Left lung (tissue), 14 donors: ENCODE results near the gene MCM6. TPM values are rescaled to one million over a fixed set of nuclear protein-coding genes. Genes with fewer than 3 reads are reported as not detected.

Source experiments
- ATAC-seq: fragments of 200-7000 bp; cut with Tn5 transposase; one replicate; pipeline ENCODE4 v1.9.1; 2020; ENCODE audit warnings: moderate library complexity
- DNase-seq, 4 donors: peaks; one replicate each; pipeline ENCODE4 v3.0.0-alpha.2; 2013 to 2020
- H3K27ac ChIP-seq, 2 donors: fragments of 200-600 bp; sonication (generic) in 1 of 2; one replicate each; pipeline versions ENCODE4 v1.5.0 to v1.8.0; 2020 to 2021
- H3K27me3 ChIP-seq, 2 donors: fragments of 200-600 bp; sonication (generic) in 1 of 2; one replicate each; pipeline versions ENCODE4 v1.5.0 to v1.8.0; 2020 to 2021
- H3K36me3 ChIP-seq, 2 donors: fragments of 200-600 bp; sonication (generic) in 1 of 2; one replicate each; pipeline versions ENCODE4 v1.5.0 to v1.8.0; 2020 to 2021
- H3K4me1 ChIP-seq, 2 donors: fragments of 200-600 bp; one replicate each; pipeline ENCODE4 v1.8.0; 2021
- H3K4me3 ChIP-seq, 2 donors: fragments of 200-600 bp; sonication (generic) in 1 of 2; one replicate each; pipeline versions ENCODE4 v1.5.0 to v1.8.0; 2020 to 2021; ENCODE audit warnings: mild to moderate bottlenecking in 1 of 2
- H3K9me3 ChIP-seq, 2 donors: fragments of 200-600 bp; sonication (generic) in 1 of 2; one replicate each; pipeline versions ENCODE4 v1.5.0 to v1.8.0; 2020 to 2021
- intact Hi-C, 2 donors: fragments of 100-400 bp; cut with DNase I; formaldehyde crosslinking; loops; one replicate each; pipeline versions ENCODE4 v1.11.2 to v1.14.2; 2022
- long read RNA-seq, 12 donors: library from polyadenylated mRNA in 2 of 12; unstranded in 2 of 12; transcript quantifications; one replicate each; pipeline ENCODE4 v2.0.0 and lab custom pipeline, GENCODE V29; 2019 to 2026
- polyA plus RNA-seq, 6 donors: library from polyadenylated mRNA; unstranded; fragments of 120-200 nt; gene quantifications; one replicate each; pipeline ENCODE4 v1.2.1, GENCODE V29; 2013; ENCODE audit not compliant: insufficient read length in 6 of 6
- total RNA-seq, 2 donors: library from RNA; stranded (reverse); fragmentation: NEBNext Ultra II Directional; extraction: Animal tissue kit (Norgen Biotek cat#: 25700); gene quantifications; one replicate each; pipeline ENCODE4 v1.2.1, GENCODE V29; 2021
- TF ChIP-seq, protein P1 (sequence below), 2 donors: fragments of 200-600 bp; sonication (generic) in 1 of 2; IDR thresholded peaks; one replicate each; pipeline versions ENCODE4 v1.5.0 to v1.8.0; 2021; ENCODE audit warnings: antibody characterized with exemption in 2 of 2
- donor health status: DM: no; HTN: yes; CAD: no.
- donor health status: DM: no; HTN: no; CAD: no.

MCM6 gene
- 10 to 100 TPM; 21.1 to 32.9 TPM for total RNA-seq
- 10 to 100 TPM; 45.9 to 60.8 (median 53.4) TPM for polyA plus RNA-seq
- long read RNA-seq, donor 1, transcript MCM6-201 (17 exons, 3,736 nt), result major isoform, 5 of 17 reads
- long read RNA-seq, donor 1, partial matches to known transcripts, result 12 of 17 reads
- long read RNA-seq, donor 1, other reads (novel, unspliced or antisense), result 0 of 17 reads
- long read RNA-seq, donor 2, transcript MCM6-201 (17 exons, 3,736 nt), result major isoform, 10 of 23 reads
- long read RNA-seq, donor 2, partial matches to known transcripts, result 13 of 23 reads
- long read RNA-seq, donor 2, other reads (novel, unspliced or antisense), result 0 of 23 reads
- long read RNA-seq, donor 3, transcript MCM6-201 (17 exons, 3,736 nt), result major isoform, 9 of 9 reads
- long read RNA-seq, donor 3, partial matches to known transcripts, result 0 of 9 reads
- long read RNA-seq, donor 3, other reads (novel, unspliced or antisense), result 0 of 9 reads
- long read RNA-seq, donor 4, partial matches to known transcripts, result 7 of 8 reads
- long read RNA-seq, donor 4, other reads (novel, unspliced or antisense), result 0 of 8 reads
- long read RNA-seq, donor 5, transcript MCM6-201 (17 exons, 3,736 nt), result major isoform, 5 of 5 reads
- long read RNA-seq, donor 5, partial matches to known transcripts, result 0 of 5 reads
- long read RNA-seq, donor 5, other reads (novel, unspliced or antisense), result 0 of 5 reads
- long read RNA-seq, donor 6, transcript MCM6-201 (17 exons, 3,736 nt), result major isoform, 8 of 15 reads
- long read RNA-seq, donor 6, partial matches to known transcripts, result 7 of 15 reads
- long read RNA-seq, donor 6, other reads (novel, unspliced or antisense), result 0 of 15 reads
- long read RNA-seq, donor 7, partial matches to known transcripts, result 0 of 2 reads
- long read RNA-seq, donor 7, other reads (novel, unspliced or antisense), result 0 of 2 reads
- long read RNA-seq, donor 8, transcript MCM6-201 (17 exons, 3,736 nt), result major isoform, 6 of 6 reads
- long read RNA-seq, donor 8, partial matches to known transcripts, result 0 of 6 reads
- long read RNA-seq, donor 8, other reads (novel, unspliced or antisense), result 0 of 6 reads
- long read RNA-seq, donor 9, result 0 reads
- long read RNA-seq, donor 10, partial matches to known transcripts, result 2 of 2 reads
- long read RNA-seq, donor 10, other reads (novel, unspliced or antisense), result 0 of 2 reads
- long read RNA-seq, donor 11, transcript MCM6-201 (17 exons, 3,736 nt), result major isoform, 5 of 5 reads
- long read RNA-seq, donor 11, partial matches to known transcripts, result 0 of 5 reads
- long read RNA-seq, donor 11, other reads (novel, unspliced or antisense), result 0 of 5 reads
- long read RNA-seq, donor 12, partial matches to known transcripts, result 0 of 3 reads
- long read RNA-seq, donor 12, other reads (novel, unspliced or antisense), result 0 of 3 reads

- peak; percentile 96 to 99 (median 98) for DNase-seq
- peaks cover 0 to 22% of the 10 kb centered on the region in 2 donors for H3K4me1 ChIP-seq
- intact Hi-C loops, result no loop called here
- H3K27me3 ChIP-seq, result no peaks in the 10 kb centered on the region
- TF ChIP-seq, protein P1, sequence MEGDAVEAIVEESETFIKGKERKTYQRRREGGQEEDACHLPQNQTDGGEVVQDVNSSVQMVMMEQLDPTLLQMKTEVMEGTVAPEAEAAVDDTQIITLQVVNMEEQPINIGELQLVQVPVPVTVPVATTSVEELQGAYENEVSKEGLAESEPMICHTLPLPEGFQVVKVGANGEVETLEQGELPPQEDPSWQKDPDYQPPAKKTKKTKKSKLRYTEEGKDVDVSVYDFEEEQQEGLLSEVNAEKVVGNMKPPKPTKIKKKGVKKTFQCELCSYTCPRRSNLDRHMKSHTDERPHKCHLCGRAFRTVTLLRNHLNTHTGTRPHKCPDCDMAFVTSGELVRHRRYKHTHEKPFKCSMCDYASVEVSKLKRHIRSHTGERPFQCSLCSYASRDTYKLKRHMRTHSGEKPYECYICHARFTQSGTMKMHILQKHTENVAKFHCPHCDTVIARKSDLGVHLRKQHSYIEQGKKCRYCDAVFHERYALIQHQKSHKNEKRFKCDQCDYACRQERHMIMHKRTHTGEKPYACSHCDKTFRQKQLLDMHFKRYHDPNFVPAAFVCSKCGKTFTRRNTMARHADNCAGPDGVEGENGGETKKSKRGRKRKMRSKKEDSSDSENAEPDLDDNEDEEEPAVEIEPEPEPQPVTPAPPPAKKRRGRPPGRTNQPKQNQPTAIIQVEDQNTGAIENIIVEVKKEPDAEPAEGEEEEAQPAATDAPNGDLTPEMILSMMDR (IDR thresholded peaks at IDR 0.05), result peak in 1 of 2 donors; percentile 46
- H3K36me3 ChIP-seq, result peaks cover 0 to 12% of the 10 kb centered on the region in 2 donors
- peak within 1 kb of the TSS; percentile 84 to 90 for H3K4me3 ChIP-seq
- H3K9me3 ChIP-seq, result no peaks in the 10 kb centered on the region
- peak within 1 kb of the TSS; percentile 81 to 88 for H3K27ac ChIP-seq
- ATAC-seq, result peak; percentile 98
Measured at GRCh38 chr2:135876066-135876711, at the start of gene MCM6. Gene MCM6 (minus strand): TSS chr2:135876443. CDS start chr2:135876365, 78 bp downstream.

DNA sequence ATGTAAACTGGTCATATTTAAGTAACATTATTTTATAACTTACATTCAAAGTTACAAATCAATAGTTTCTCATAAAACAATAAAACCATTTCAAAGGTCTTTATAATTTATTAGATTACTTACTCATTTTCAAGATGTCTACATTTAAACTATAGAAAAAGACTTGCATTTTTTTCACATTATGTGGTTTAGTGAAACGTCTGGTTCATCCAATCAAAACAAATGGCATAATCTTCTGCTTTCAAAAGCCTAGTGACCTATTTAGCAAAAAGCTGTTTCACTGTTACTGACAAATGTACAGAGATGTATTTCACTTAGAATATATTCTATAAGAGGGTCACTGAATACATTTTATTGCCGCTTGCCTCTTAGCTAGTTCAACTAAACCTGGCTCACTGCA lies 49.3 kb upstream of the MCM6 start:
- intact Hi-C loops, result no loop called here
- no peak overlapping the region for H3K27ac ChIP-seq
- no peaks in the 10 kb centered on the region for H3K4me1 ChIP-seq
- H3K9me3 ChIP-seq, result no peaks in the 10 kb centered on the region
- peaks cover 0 to 33% of the 10 kb centered on the region in 2 donors for H3K36me3 ChIP-seq
- TF ChIP-seq, protein P1 (IDR thresholded peaks at IDR 0.05), result no peak
- DNase-seq (no peak), ATAC-seq (no peak)
- no peak overlapping the region for H3K4me3 ChIP-seq
- no peaks in the 10 kb centered on the region for H3K27me3 ChIP-seq

DNA sequence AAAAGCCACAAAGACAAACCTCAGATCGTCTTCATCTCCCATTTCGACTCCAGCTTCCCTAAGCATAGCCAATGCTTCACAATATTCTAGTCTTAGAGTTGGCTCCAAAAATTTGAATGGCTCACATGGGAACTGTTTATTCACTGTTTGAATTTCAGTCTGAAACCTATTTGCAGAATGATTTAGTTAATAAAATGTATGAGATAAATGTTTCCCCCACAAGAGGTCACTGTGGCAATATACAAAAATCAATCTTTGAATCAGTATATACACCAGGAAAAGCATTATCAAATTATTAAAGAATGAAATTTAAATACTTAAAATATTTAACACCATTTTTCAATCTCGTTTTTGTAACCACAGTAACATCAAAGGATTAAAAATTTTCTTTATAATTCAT lies 40.0 kb upstream of the MCM6 start:
- Histone ChIP-seq H3K27ac (no peak overlapping the region), H3K36me3 (peaks cover 0 to 25% of the 10 kb centered on the region in 2 donors), H3K4me1 (no peaks in the 10 kb centered on the region), H3K27me3 (no peaks in the 10 kb centered on the region), H3K4me3 (no peak overlapping the region), H3K9me3 (no peaks in the 10 kb centered on the region)
- TF ChIP-seq, protein P1 (IDR thresholded peaks at IDR 0.05), result peak; percentile 32 to 41
- DNase-seq, result peak in 2 of 4 donors; percentile 18 to 51
- peak; percentile 58 for ATAC-seq
- intact Hi-C loops, result loop anchor here (5.0 to 10.0 kb wide), 2 partner anchors 461 to 469 kb away; no protein-coding TSS in a partner anchor

- Histone ChIP-seq H3K4me1 (no peaks in the 10 kb centered on the region), H3K27ac (peak overlapping the region in 1 of 2 donors; percentile 9), H3K36me3 (peaks cover 0 to 31% of the 10 kb centered on the region in 2 donors), H3K27me3 (no peaks in the 10 kb centered on the region), H3K4me3 (no peak overlapping the region), H3K9me3 (no peaks in the 10 kb centered on the region)
- intact Hi-C loops, result loop anchor here in 1 of 2 donors (10.0 kb wide), 1 partner anchor 470 kb away; no protein-coding TSS in a partner anchor
- TF ChIP-seq, protein P1 (IDR thresholded peaks at IDR 0.05), result no peak
- no peak for DNase-seq
- ATAC-seq, result no peak
Measured at GRCh38 chr2:135914485-135914884, 38.2 kb upstream of the MCM6 start.
